Type B pancreatic cell (in vitro differentiated cells): ENCODE data around the gene ETFA. TPM values are rescaled to one million over a fixed set of nuclear protein-coding genes. Genes with fewer than 3 reads are reported as not detected.
A peak's percentile ranks its signal among the peaks of the same experiment; 100 is the strongest.

Source experiments
- DNase-seq: peaks from one replicate; pipeline ENCODE4 v3.0.0; 2021; ENCODE audit warnings: mixed read lengths; ENCODE audit not compliant: unreplicated experiment; ENCODE audit errors: extremely low spot score
- H3K27ac Mint-ChIP-seq: 2 replicates; pipeline ENCODE4 v1.8.0; 2021; ENCODE audit warnings: mild to moderate bottlenecking, mixed read lengths
- H3K27me3 Mint-ChIP-seq: 2 replicates; pipeline ENCODE4 v1.8.0; 2021; ENCODE audit warnings: mixed read lengths
- H3K36me3 Mint-ChIP-seq: 2 replicates; pipeline ENCODE4 v1.8.0; 2021; ENCODE audit warnings: mixed read lengths
- H3K4me1 Mint-ChIP-seq: one replicate; pipeline ENCODE4 v1.8.0; 2021; ENCODE audit warnings: mixed read lengths; ENCODE audit not compliant: unreplicated experiment
- H3K4me3 Mint-ChIP-seq: 2 replicates; pipeline ENCODE4 v1.8.0; 2021; ENCODE audit warnings: mild to moderate bottlenecking, mixed read lengths
- H3K9me3 Mint-ChIP-seq: 2 replicates; pipeline ENCODE4 v1.8.0; 2021; ENCODE audit warnings: mixed read lengths
- total RNA-seq: library from RNA; stranded (reverse); gene quantifications from 2 replicates; pipeline ENCODE4 v1.2.1, GENCODE V29; 2021; ENCODE audit warnings: low replicate concordance
- TF ChIP-seq, protein P1 (sequence below): fragments of 200-600 bp; sonication (generic); conservative IDR thresholded peaks from 2 replicates; pipeline ENCODE4 v1.5.0; 2021; ENCODE audit warnings: antibody characterized with exemption, mild to moderate bottlenecking

Gene ETFA
- total RNA-seq, 1 donor from 2014 or later = 149 TPM

DNA sequence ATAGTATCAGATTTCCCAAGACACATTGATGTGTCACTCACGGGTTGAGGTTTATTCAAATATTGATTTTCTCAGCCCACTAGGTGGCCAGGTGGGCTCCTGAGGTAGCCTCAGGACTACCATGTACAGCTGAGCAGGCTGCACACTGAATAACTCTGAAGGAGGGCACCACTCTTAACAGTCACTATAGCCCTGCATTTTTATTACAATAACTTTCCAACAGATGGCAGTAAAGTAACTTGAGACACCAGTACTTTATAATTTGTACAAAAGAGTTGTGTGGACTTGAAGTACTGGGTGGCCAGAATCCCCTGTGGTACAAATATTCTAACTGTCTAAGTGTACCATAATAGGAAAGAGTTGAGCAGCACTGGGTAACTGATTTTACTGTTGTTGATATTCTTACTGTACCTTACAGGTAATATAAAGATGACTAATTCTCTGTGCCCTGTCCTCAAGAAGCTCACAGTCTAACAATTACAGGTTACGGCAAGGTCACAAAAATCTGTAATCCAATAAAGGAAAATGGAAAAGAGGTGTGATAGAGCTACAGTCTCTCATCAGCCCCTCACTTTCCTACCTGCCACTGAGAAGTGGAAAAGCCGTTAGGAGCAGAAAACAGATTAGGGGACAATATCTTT lies 76.0 kb downstream of the ETFA start:
- Mint-ChIP-seq H3K4me3 (no peak overlapping the region), H3K27ac (no peak overlapping the region), H3K27me3 (no peaks in the 10 kb centered on the region), H3K4me1 (peaks cover 10% of the 10 kb centered on the region), H3K9me3 (no peaks in the 10 kb centered on the region), H3K36me3 (peaks cover 12% of the 10 kb centered on the region)
- TF ChIP-seq, protein P1, sequence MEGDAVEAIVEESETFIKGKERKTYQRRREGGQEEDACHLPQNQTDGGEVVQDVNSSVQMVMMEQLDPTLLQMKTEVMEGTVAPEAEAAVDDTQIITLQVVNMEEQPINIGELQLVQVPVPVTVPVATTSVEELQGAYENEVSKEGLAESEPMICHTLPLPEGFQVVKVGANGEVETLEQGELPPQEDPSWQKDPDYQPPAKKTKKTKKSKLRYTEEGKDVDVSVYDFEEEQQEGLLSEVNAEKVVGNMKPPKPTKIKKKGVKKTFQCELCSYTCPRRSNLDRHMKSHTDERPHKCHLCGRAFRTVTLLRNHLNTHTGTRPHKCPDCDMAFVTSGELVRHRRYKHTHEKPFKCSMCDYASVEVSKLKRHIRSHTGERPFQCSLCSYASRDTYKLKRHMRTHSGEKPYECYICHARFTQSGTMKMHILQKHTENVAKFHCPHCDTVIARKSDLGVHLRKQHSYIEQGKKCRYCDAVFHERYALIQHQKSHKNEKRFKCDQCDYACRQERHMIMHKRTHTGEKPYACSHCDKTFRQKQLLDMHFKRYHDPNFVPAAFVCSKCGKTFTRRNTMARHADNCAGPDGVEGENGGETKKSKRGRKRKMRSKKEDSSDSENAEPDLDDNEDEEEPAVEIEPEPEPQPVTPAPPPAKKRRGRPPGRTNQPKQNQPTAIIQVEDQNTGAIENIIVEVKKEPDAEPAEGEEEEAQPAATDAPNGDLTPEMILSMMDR = peak; percentile 69
- DNase-seq = no peak

DNA sequence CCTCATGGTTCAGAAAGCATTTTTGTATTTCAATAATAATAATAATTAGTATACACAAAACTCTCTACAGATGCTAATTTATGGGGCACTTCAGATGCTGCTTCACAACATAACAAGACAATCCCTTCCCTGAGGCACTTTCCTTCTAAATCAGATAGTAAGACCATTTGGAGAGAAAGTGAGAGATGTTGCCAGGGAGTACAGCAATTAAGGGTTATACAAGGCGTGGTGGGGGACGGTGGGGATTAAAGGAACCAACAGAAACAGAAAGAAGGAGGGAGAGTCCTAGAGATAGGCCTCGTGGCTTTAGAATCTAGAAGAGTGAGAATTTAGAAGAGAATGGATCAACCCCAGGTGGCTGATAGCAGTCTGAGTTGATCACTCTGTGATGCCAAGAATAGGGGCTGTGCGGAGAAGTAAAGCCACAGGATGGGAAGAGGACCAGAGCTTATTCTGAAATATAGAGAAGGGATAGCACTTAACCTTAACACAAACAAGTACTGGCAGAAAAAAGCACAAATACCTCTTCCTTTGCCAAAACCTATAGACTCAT lies 76.9 kb downstream of the ETFA start:
- H3K27me3 Mint-ChIP-seq = no peaks in the 10 kb centered on the region
- DNase-seq = no peak
- TF ChIP-seq, protein P1 = no peak
- no peaks in the 10 kb centered on the region for H3K9me3 Mint-ChIP-seq
- H3K27ac Mint-ChIP-seq = no peak overlapping the region
- H3K4me1 Mint-ChIP-seq = peaks cover 10% of the 10 kb centered on the region
- H3K36me3 Mint-ChIP-seq = peaks cover 12% of the 10 kb centered on the region
- H3K4me3 Mint-ChIP-seq = no peak overlapping the region

DNA sequence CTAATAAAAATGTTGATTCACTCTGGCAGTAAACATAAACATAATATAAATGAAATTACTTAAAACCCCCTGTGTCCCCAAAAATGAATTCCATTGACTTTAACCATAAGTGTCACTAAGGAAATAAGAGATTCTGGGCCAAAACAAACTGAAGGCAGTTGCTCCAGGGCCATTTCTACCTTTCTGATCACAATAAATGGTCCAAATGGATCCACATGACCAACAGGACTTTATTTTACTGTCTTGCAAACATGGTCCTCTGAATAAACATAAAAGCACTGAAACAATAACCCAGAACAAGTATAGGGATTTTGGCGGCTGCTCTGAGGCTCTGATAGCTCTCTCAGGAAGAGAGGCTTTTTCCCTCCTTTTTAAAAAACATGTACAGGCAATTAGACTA lies 77.3 kb downstream of the ETFA start:
- Mint-ChIP-seq H3K27ac (no peak overlapping the region), H3K9me3 (no peaks in the 10 kb centered on the region), H3K4me1 (peaks cover 10% of the 10 kb centered on the region), H3K36me3 (peaks cover 14% of the 10 kb centered on the region), H3K27me3 (no peaks in the 10 kb centered on the region), H3K4me3 (no peak overlapping the region)
- TF ChIP-seq, protein P1 = no peak
- no peak for DNase-seq

DNA sequence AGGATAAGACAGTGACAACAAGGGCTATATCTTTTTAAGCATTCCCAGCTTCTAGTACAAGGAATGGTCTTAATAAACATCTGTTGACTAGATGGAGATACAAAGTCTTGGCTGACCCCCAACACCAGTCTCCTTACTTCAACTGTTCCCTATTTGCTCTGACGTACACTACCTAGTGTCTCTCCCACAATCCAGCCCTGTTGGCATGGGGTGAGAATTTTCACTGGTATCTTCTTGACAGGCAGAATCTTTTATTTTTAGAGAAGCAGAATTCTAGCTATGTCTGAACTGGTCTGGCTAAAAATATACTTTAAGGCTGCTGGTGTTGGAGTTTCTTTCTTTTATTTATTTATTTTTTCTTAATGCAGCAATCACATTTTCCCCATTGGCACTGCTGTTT lies 82.0 kb downstream of the ETFA start:
- Mint-ChIP-seq H3K9me3 (no peaks in the 10 kb centered on the region), H3K27ac (no peak overlapping the region), H3K36me3 (peaks cover 27% of the 10 kb centered on the region), H3K27me3 (no peaks in the 10 kb centered on the region), H3K4me1 (peaks cover 5% of the 10 kb centered on the region), H3K4me3 (no peak overlapping the region)
- DNase-seq = no peak
- TF ChIP-seq, protein P1 = no peak

DNA sequence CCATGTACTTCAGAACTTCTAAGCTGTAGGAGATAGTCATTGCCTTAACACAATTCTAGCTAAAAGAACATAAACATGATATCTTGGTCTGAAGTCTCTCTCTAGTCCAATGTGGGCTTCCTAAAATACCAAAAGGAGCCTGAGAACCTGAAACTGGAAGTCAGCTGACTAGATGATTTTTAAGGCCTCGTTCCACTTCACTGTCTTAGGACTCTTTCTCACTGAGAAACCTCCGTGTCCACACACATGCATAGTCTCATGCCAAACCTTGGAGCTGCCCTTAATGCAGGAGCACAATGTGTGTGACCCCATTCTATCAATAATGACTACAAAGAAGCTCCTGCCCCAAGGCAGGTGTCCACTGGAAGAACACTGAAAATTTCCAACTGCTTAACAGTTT lies 87.7 kb downstream of the ETFA start:
- TF ChIP-seq, protein P1 = no peak
- Mint-ChIP-seq H3K27ac (no peak overlapping the region), H3K9me3 (peaks cover 10% of the 10 kb centered on the region), H3K4me1 (no peaks in the 10 kb centered on the region), H3K36me3 (peaks cover 42% of the 10 kb centered on the region), H3K4me3 (no peak overlapping the region), H3K27me3 (no peaks in the 10 kb centered on the region)
- DNase-seq = no peak
